ENCODE data around the gene DOCK10. TPM values are rescaled to one million over a fixed set of nuclear protein-coding genes. Genes with fewer than 3 reads are reported as not detected.

DOCK10 gene
- total and polyA plus RNA-seq, 2 donors, result 16.2 to 66.9 TPM

DNA sequence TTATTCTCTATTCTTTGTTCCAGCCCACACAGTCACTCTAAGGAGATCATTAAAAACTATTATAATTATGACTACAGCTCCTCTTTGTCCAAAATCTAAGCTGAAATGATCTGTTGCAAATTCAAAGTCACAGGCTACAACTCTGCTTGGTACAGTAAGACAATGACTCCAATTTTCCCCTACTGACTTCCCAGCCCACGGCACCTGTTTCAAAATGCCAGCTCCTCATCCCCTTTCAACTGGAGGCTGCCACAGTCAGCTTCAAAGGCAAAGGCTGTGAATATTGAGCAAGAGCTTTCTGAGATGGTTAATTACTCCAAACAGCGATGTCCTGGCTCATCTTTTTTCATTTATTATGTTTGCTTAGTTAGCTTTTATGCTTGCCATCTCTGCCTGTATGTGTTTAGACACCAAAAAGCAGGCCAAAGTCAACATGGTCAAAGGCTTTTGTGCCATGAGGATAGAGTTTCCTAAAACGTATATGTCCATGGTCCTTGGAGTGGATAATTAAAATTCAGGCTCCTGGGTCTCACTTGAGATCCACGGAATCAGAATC is 141.1 kb downstream of the DOCK10 start:
- Histone ChIP-seq H3K4me3 (ENCODE audit: low read length in 2 of 2) (no peak overlapping the region), H3K4me1 (ENCODE audit: control insufficient read depth in 2 of 2, insufficient read depth in 2 of 2, low read length in 2 of 2) (no peaks in the 10 kb centered on the region), H3K36me3 (ENCODE audit: control insufficient read depth in 2 of 2, insufficient read depth in 2 of 2, low read length in 1 of 2) (peaks cover 3 to 12% of the 10 kb centered on the region in 2 donors), H3K9me3 (ENCODE audit: control insufficient read depth in 2 of 2, insufficient read depth in 1 of 2, low read length in 1 of 2) (no peaks in the 10 kb centered on the region), H3K27ac (ENCODE audit: low read depth in 1 of 2, low read length in 1 of 2) (no peak overlapping the region), H3K27me3 (ENCODE audit: control insufficient read depth in 2 of 2, insufficient read depth in 1 of 2, low read length in 1 of 2) (no peaks in the 10 kb centered on the region)
- DNase-seq (ENCODE audit: low read depth in 6 of 9, low spot score in 9 of 9), result no peak
- WGBS, result 96% methylated on average over 4 of the region's 4 CpGs

DNA sequence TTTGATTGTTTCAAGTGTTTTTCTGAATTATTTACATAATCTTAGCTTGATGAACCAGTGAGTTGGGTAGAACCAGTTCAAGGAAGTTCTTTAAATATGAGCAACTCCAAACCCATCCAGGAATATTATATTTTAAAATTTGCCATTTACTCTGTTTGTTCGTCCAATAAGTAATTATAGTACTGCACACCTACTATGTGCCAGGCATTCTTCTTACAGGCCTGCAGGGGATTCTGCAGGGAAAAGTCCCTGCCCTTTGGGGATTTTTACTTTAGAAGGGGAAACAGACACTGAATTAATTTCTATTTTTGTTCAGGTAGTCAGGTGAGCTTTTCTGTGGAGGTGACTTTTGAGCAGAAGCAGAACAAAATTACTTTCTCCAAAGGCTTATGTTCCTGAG is 146.9 kb downstream of the DOCK10 start:
- WGBS, result 97% methylated on average over 1 of the region's 1 CpG
- H3K4me3 ChIP-seq (ENCODE audit: low read length in 2 of 2), result no peak overlapping the region
- no peaks in the 10 kb centered on the region for H3K27me3 ChIP-seq (ENCODE audit: control insufficient read depth in 2 of 2, insufficient read depth in 1 of 2, low read length in 1 of 2)
- no peak for DNase-seq (ENCODE audit: low read depth in 6 of 9, low spot score in 9 of 9)
- H3K9me3 ChIP-seq (ENCODE audit: control insufficient read depth in 2 of 2, insufficient read depth in 1 of 2, low read length in 1 of 2), result no peaks in the 10 kb centered on the region
- H3K4me1 ChIP-seq (ENCODE audit: control insufficient read depth in 2 of 2, insufficient read depth in 2 of 2, low read length in 2 of 2), result peaks cover 3 to 7% of the 10 kb centered on the region in 2 donors
- peaks cover 8 to 32% of the 10 kb centered on the region in 2 donors for H3K36me3 ChIP-seq (ENCODE audit: control insufficient read depth in 2 of 2, insufficient read depth in 2 of 2, low read length in 1 of 2)
- H3K27ac ChIP-seq (ENCODE audit: low read depth in 1 of 2, low read length in 1 of 2), result no peak overlapping the region

- H3K36me3 ChIP-seq (ENCODE audit: control insufficient read depth in 2 of 2, insufficient read depth in 2 of 2, low read length in 1 of 2), result peaks cover 8 to 38% of the 10 kb centered on the region in 2 donors
- DNase-seq (ENCODE audit: low read depth in 6 of 9, low spot score in 9 of 9), result peak in 5 of 9 donors; percentile 13 to 57 (median 17)
- H3K27ac ChIP-seq (ENCODE audit: low read depth in 1 of 2, low read length in 1 of 2), result peak overlapping the region in 1 of 2 donors; percentile 4
- WGBS, result 5% methylated on average over 3 of the region's 3 CpGs
- H3K9me3 ChIP-seq (ENCODE audit: control insufficient read depth in 2 of 2, insufficient read depth in 1 of 2, low read length in 1 of 2), result no peaks in the 10 kb centered on the region
- H3K27me3 ChIP-seq (ENCODE audit: control insufficient read depth in 2 of 2, insufficient read depth in 1 of 2, low read length in 1 of 2), result no peaks in the 10 kb centered on the region
- peaks cover 3 to 7% of the 10 kb centered on the region in 2 donors for H3K4me1 ChIP-seq (ENCODE audit: control insufficient read depth in 2 of 2, insufficient read depth in 2 of 2, low read length in 2 of 2)
- no peak overlapping the region for H3K4me3 ChIP-seq (ENCODE audit: low read length in 2 of 2)
Observed at GRCh38 chr2:224894356-224894755, 147.9 kb downstream of the DOCK10 start.

DNA sequence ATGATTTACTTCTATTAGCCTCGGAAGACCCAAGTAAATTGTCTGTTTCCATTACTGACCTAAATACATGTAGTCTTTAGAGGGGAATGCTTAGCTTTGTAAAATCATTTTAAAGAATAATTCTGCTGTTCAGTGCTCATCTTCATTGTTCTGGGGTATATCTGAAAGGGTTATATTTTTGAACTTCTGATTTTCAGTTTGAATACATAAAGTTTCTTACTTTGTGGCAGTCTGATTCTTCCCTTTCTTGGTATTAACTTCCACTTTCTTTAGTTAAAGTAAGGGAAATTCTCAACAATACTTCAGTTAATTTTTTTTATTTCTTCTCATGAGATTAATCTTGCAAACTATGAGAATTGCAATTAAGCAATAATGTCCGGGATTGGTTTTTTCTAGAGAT is 148.4 kb downstream of the DOCK10 start:
- Histone ChIP-seq H3K4me3 (ENCODE audit: low read length in 2 of 2) (no peak overlapping the region), H3K9me3 (ENCODE audit: control insufficient read depth in 2 of 2, insufficient read depth in 1 of 2, low read length in 1 of 2) (no peaks in the 10 kb centered on the region), H3K27ac (ENCODE audit: low read depth in 1 of 2, low read length in 1 of 2) (no peak overlapping the region), H3K27me3 (ENCODE audit: control insufficient read depth in 2 of 2, insufficient read depth in 1 of 2, low read length in 1 of 2) (no peaks in the 10 kb centered on the region), H3K36me3 (ENCODE audit: control insufficient read depth in 2 of 2, insufficient read depth in 2 of 2, low read length in 1 of 2) (peaks cover 8 to 41% of the 10 kb centered on the region in 2 donors), H3K4me1 (ENCODE audit: control insufficient read depth in 2 of 2, insufficient read depth in 2 of 2, low read length in 2 of 2) (peaks cover 3 to 7% of the 10 kb centered on the region in 2 donors)
- WGBS, result 85% methylated on average over 2 of the region's 2 CpGs
- DNase-seq (ENCODE audit: low read depth in 6 of 9, low spot score in 9 of 9), result no peak

DNA sequence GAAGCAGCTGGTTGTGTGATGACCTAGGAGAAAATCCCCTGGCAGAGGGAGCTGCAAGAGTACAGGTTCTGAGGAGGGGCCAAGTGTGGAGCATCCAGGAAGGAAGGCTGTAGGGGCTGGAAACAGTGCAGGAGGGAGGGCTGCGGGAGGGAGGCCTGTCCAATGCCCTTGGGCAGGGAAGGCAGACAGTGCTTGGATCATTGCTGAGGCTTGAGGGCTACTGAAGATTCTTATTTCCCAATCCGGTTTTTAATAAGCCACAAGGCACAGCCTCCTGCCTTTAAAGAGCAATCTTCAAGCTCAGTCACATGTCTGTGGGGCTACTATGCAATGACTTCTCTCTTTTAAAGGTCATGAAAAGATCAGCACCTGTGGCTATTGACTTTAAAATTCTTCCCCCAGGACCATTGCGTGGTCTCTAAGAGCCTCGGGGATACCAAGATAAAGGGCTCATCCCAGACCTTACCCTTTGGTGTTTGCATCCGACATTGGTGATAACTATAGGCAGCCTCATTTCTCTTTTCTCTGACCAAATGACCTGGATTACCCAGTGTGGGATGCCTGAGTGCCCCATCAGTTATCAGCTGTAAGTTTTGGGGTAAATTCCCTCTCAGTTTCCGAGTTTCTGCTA is 149.6 kb downstream of the DOCK10 start:
- H3K4me1 ChIP-seq (ENCODE audit: control insufficient read depth in 2 of 2, insufficient read depth in 2 of 2, low read length in 2 of 2), result peaks cover 3 to 7% of the 10 kb centered on the region in 2 donors
- WGBS, result 96% methylated on average over 6 of the region's 6 CpGs

GRCh38 chr2:224890372-224890771 is 151.9 kb downstream of the DOCK10 start:
- no peak for DNase-seq (ENCODE audit: low read depth in 6 of 9, low spot score in 9 of 9)
- Histone ChIP-seq H3K36me3 (ENCODE audit: control insufficient read depth in 2 of 2, insufficient read depth in 2 of 2, low read length in 1 of 2) (peaks cover 8 to 42% of the 10 kb centered on the region in 2 donors), H3K27ac (ENCODE audit: low read depth in 1 of 2, low read length in 1 of 2) (no peak overlapping the region), H3K4me1 (ENCODE audit: control insufficient read depth in 2 of 2, insufficient read depth in 2 of 2, low read length in 2 of 2) (peaks cover 3 to 7% of the 10 kb centered on the region in 2 donors), H3K27me3 (ENCODE audit: control insufficient read depth in 2 of 2, insufficient read depth in 1 of 2, low read length in 1 of 2) (no peaks in the 10 kb centered on the region), H3K4me3 (ENCODE audit: low read length in 2 of 2) (no peak overlapping the region), H3K9me3 (ENCODE audit: control insufficient read depth in 2 of 2, insufficient read depth in 1 of 2, low read length in 1 of 2) (no peaks in the 10 kb centered on the region)
- 96% methylated on average over 3 of the region's 3 CpGs for WGBS

More for the DNA sequence above, 149.6 kb downstream of the DOCK10 start:
- Histone ChIP-seq H3K4me3 (ENCODE audit: low read length in 2 of 2) (no peak overlapping the region), H3K36me3 (ENCODE audit: control insufficient read depth in 2 of 2, insufficient read depth in 2 of 2, low read length in 1 of 2) (peaks cover 8 to 38% of the 10 kb centered on the region in 2 donors), H3K27me3 (ENCODE audit: control insufficient read depth in 2 of 2, insufficient read depth in 1 of 2, low read length in 1 of 2) (no peaks in the 10 kb centered on the region), H3K27ac (ENCODE audit: low read depth in 1 of 2, low read length in 1 of 2) (peak overlapping the region in 1 of 2 donors; percentile 49), H3K9me3 (ENCODE audit: control insufficient read depth in 2 of 2, insufficient read depth in 1 of 2, low read length in 1 of 2) (no peaks in the 10 kb centered on the region)
- no peak for DNase-seq (ENCODE audit: low read depth in 6 of 9, low spot score in 9 of 9)

DNA sequence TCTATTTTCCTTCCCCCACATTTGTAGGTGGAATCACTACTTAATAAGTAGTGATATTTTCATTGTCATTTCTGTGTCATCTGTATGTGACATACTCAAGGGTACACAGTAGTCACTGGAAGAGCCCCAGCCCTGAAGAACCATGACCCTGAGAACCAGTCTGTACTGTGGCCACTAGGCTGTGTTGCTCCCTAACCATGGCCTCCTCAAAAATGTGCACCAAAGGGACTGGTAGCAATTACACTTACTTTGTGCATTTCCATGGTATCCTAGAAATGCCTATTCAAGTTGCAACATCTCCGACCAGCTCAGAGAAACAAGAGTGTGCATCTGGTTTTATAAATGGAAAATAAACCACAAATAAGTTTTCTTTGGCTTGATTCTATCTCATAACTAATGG is 155.1 kb downstream of the DOCK10 start:
- 93% methylated on average over 1 of the region's 1 CpG for WGBS
- H3K4me1 ChIP-seq (ENCODE audit: control insufficient read depth in 2 of 2, insufficient read depth in 2 of 2, low read length in 2 of 2), result no peaks in the 10 kb centered on the region
- peak overlapping the region in 1 of 2 donors; percentile 10 for H3K27ac ChIP-seq (ENCODE audit: low read depth in 1 of 2, low read length in 1 of 2)

GRCh38 chr2:224885836-224886547 is 156.3 kb downstream of the DOCK10 start:
- Histone ChIP-seq H3K36me3 (ENCODE audit: control insufficient read depth in 2 of 2, insufficient read depth in 2 of 2, low read length in 1 of 2) (peaks cover 3 to 64% of the 10 kb centered on the region in 2 donors), H3K27ac (ENCODE audit: low read depth in 1 of 2, low read length in 1 of 2) (no peak overlapping the region), H3K27me3 (ENCODE audit: control insufficient read depth in 2 of 2, insufficient read depth in 1 of 2, low read length in 1 of 2) (no peaks in the 10 kb centered on the region), H3K4me1 (ENCODE audit: control insufficient read depth in 2 of 2, insufficient read depth in 2 of 2, low read length in 2 of 2) (no peaks in the 10 kb centered on the region), H3K4me3 (ENCODE audit: low read length in 2 of 2) (no peak overlapping the region), H3K9me3 (ENCODE audit: control insufficient read depth in 2 of 2, insufficient read depth in 1 of 2, low read length in 1 of 2) (no peaks in the 10 kb centered on the region)
- 91% methylated on average over 9 of the region's 9 CpGs for WGBS
- no peak for DNase-seq (ENCODE audit: low read depth in 6 of 9, low spot score in 9 of 9)

More for the DNA sequence above, 155.1 kb downstream of the DOCK10 start:
- Histone ChIP-seq H3K36me3 (ENCODE audit: control insufficient read depth in 2 of 2, insufficient read depth in 2 of 2, low read length in 1 of 2) (peaks cover 0 to 53% of the 10 kb centered on the region in 2 donors), H3K4me3 (ENCODE audit: low read length in 2 of 2) (no peak overlapping the region), H3K9me3 (ENCODE audit: control insufficient read depth in 2 of 2, insufficient read depth in 1 of 2, low read length in 1 of 2) (no peaks in the 10 kb centered on the region), H3K27me3 (ENCODE audit: control insufficient read depth in 2 of 2, insufficient read depth in 1 of 2, low read length in 1 of 2) (no peaks in the 10 kb centered on the region)
- no peak for DNase-seq (ENCODE audit: low read depth in 6 of 9, low spot score in 9 of 9)

- Histone ChIP-seq H3K4me1 (ENCODE audit: control insufficient read depth in 2 of 2, insufficient read depth in 2 of 2, low read length in 2 of 2) (no peaks in the 10 kb centered on the region), H3K4me3 (ENCODE audit: low read length in 2 of 2) (no peak overlapping the region), H3K27me3 (ENCODE audit: control insufficient read depth in 2 of 2, insufficient read depth in 1 of 2, low read length in 1 of 2) (no peaks in the 10 kb centered on the region), H3K9me3 (ENCODE audit: control insufficient read depth in 2 of 2, insufficient read depth in 1 of 2, low read length in 1 of 2) (no peaks in the 10 kb centered on the region), H3K27ac (ENCODE audit: low read depth in 1 of 2, low read length in 1 of 2) (no peak overlapping the region), H3K36me3 (ENCODE audit: control insufficient read depth in 2 of 2, insufficient read depth in 2 of 2, low read length in 1 of 2) (peaks cover 3 to 65% of the 10 kb centered on the region in 2 donors)
- no peak for DNase-seq (ENCODE audit: low read depth in 6 of 9, low spot score in 9 of 9)
- WGBS, result 96% methylated on average over 1 of the region's 1 CpG
Observed at GRCh38 chr2:224885291-224885690, 157.0 kb downstream of the DOCK10 start.

All from thymus (tissue), 11 donors.